Measurements from ENCODE around the gene HOXD8.

GRCh38 chr2:176148751-176149421, 19.4 kb downstream of the HOXD8 start:
- TF ChIP-seq CTCF (IDR thresholded peaks at IDR 0.05) (no peak), POLR2A (IDR thresholded peaks at IDR 0.05) (no peak), EP300 (IDR thresholded peaks at IDR 0.05) (no peak)

Measured in ovary (tissue), 3 donors.